Left lung (tissue), 10 donors: ENCODE measurements around the gene DIP2C. TPM values are rescaled to one million over a fixed set of nuclear protein-coding genes. Genes with fewer than 3 reads are reported as not detected.

Experiments
- ATAC-seq: fragments of 200-7000 bp; cut with Tn5 transposase; one replicate; pipeline ENCODE4 v1.9.1; 2020; ENCODE audit warnings: moderate library complexity
- DNase-seq, 4 donors: peaks; one replicate each; pipeline ENCODE4 v3.0.0-alpha.2; 2013 to 2020
- H3K27ac ChIP-seq, 2 donors: fragments of 200-600 bp; sonication (generic) in 1 of 2; one replicate each; pipeline versions ENCODE4 v1.5.0 to v1.8.0; 2020 to 2021
- H3K27me3 ChIP-seq, 2 donors: fragments of 200-600 bp; sonication (generic) in 1 of 2; one replicate each; pipeline versions ENCODE4 v1.5.0 to v1.8.0; 2020 to 2021
- H3K36me3 ChIP-seq, 2 donors: fragments of 200-600 bp; sonication (generic) in 1 of 2; one replicate each; pipeline versions ENCODE4 v1.5.0 to v1.8.0; 2020 to 2021
- H3K4me1 ChIP-seq, 2 donors: fragments of 200-600 bp; one replicate each; pipeline ENCODE4 v1.8.0; 2021
- H3K4me3 ChIP-seq, 2 donors: fragments of 200-600 bp; sonication (generic) in 1 of 2; one replicate each; pipeline versions ENCODE4 v1.5.0 to v1.8.0; 2020 to 2021; ENCODE audit warnings: mild to moderate bottlenecking in 1 of 2
- H3K9me3 ChIP-seq, 2 donors: fragments of 200-600 bp; sonication (generic) in 1 of 2; one replicate each; pipeline versions ENCODE4 v1.5.0 to v1.8.0; 2020 to 2021
- intact Hi-C, 2 donors: fragments of 100-400 bp; cut with DNase I; formaldehyde crosslinking; loops; one replicate each; pipeline versions ENCODE4 v1.11.2 to v1.14.2; 2022
- polyA plus RNA-seq, 6 donors: library from polyadenylated mRNA; unstranded; fragments of 120-200 nt; gene quantifications; one replicate each; pipeline ENCODE4 v1.2.1, GENCODE V29; 2013; ENCODE audit not compliant: insufficient read length in 6 of 6
- total RNA-seq, 2 donors: library from RNA; stranded (reverse); fragmentation: NEBNext Ultra II Directional; extraction: Animal tissue kit (Norgen Biotek cat#: 25700); gene quantifications; one replicate each; pipeline ENCODE4 v1.2.1, GENCODE V29; 2021
- TF ChIP-seq, protein P1 (sequence below), 2 donors: fragments of 200-600 bp; sonication (generic) in 1 of 2; IDR thresholded peaks; one replicate each; pipeline versions ENCODE4 v1.5.0 to v1.8.0; 2021; ENCODE audit warnings: antibody characterized with exemption in 2 of 2
- donor health status: DM: no; HTN: yes; CAD: no.
- donor health status: DM: no; HTN: no; CAD: no.

Gene DIP2C
- total and polyA plus RNA-seq, 8 donors, result 10.5 to 22.5 (median 19.5) TPM

GRCh38 chr10:688312-689120 is 952 bp downstream of the DIP2C start:
- peak in 2 of 4 donors; percentile 42 for DNase-seq
- peaks cover 0 to 32% of the 10 kb centered on the region in 2 donors for H3K27me3 ChIP-seq
- TF ChIP-seq, protein P1, sequence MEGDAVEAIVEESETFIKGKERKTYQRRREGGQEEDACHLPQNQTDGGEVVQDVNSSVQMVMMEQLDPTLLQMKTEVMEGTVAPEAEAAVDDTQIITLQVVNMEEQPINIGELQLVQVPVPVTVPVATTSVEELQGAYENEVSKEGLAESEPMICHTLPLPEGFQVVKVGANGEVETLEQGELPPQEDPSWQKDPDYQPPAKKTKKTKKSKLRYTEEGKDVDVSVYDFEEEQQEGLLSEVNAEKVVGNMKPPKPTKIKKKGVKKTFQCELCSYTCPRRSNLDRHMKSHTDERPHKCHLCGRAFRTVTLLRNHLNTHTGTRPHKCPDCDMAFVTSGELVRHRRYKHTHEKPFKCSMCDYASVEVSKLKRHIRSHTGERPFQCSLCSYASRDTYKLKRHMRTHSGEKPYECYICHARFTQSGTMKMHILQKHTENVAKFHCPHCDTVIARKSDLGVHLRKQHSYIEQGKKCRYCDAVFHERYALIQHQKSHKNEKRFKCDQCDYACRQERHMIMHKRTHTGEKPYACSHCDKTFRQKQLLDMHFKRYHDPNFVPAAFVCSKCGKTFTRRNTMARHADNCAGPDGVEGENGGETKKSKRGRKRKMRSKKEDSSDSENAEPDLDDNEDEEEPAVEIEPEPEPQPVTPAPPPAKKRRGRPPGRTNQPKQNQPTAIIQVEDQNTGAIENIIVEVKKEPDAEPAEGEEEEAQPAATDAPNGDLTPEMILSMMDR (IDR thresholded peaks at IDR 0.05), result no peak
- H3K9me3 ChIP-seq, result no peaks in the 10 kb centered on the region
- peak; percentile 47 for ATAC-seq
- H3K27ac ChIP-seq, result peak overlapping the region; percentile 50 to 69
- H3K36me3 ChIP-seq, result no peaks in the 10 kb centered on the region
- intact Hi-C loops, result no loop called here
- H3K4me1 ChIP-seq, result peaks cover 5 to 7% of the 10 kb centered on the region in 2 donors
- peak overlapping the region; percentile 57 to 75 for H3K4me3 ChIP-seq

- TF ChIP-seq, protein P1 (IDR thresholded peaks at IDR 0.05), result no peak
- Histone ChIP-seq H3K9me3 (no peaks in the 10 kb centered on the region), H3K4me3 (peak overlapping the region; percentile 57 to 75), H3K36me3 (no peaks in the 10 kb centered on the region), H3K4me1 (peaks cover 5 to 7% of the 10 kb centered on the region in 2 donors), H3K27ac (no peak overlapping the region), H3K27me3 (peaks cover 0 to 27% of the 10 kb centered on the region in 2 donors)
- ATAC-seq (no peak), DNase-seq (no peak)
- intact Hi-C loops, result no loop called here
Measured at GRCh38 chr10:687583-688311, 1.7 kb downstream of the DIP2C start.

- H3K36me3 ChIP-seq, result no peaks in the 10 kb centered on the region
- H3K4me3 ChIP-seq, result no peak overlapping the region
- TF ChIP-seq, protein P1 (IDR thresholded peaks at IDR 0.05), result no peak
- H3K9me3 ChIP-seq, result no peaks in the 10 kb centered on the region
- ATAC-seq (no peak), DNase-seq (no peak)
- H3K4me1 ChIP-seq, result peaks cover 5 to 7% of the 10 kb centered on the region in 2 donors
- intact Hi-C loops, result no loop called here
- H3K27me3 ChIP-seq, result peaks cover 0 to 26% of the 10 kb centered on the region in 2 donors
- no peak overlapping the region for H3K27ac ChIP-seq
Measured at GRCh38 chr10:686155-686931, 3.1 kb downstream of the DIP2C start.

GRCh38 chr10:685613-686012 is 3.9 kb downstream of the DIP2C start:
- H3K27me3 ChIP-seq, result peaks cover 0 to 26% of the 10 kb centered on the region in 2 donors
- no peak for ATAC-seq
- peaks cover 5 to 7% of the 10 kb centered on the region in 2 donors for H3K4me1 ChIP-seq
- no peaks in the 10 kb centered on the region for H3K36me3 ChIP-seq
- no peak overlapping the region for H3K27ac ChIP-seq
- H3K9me3 ChIP-seq, result no peaks in the 10 kb centered on the region
- TF ChIP-seq, protein P1 (IDR thresholded peaks at IDR 0.05), result no peak
- no peak overlapping the region for H3K4me3 ChIP-seq
- intact Hi-C loops, result no loop called here
- DNase-seq, result no peak
